Measurements from ENCODE around the gene BCS1L.

The BCS1L gene

DNA sequence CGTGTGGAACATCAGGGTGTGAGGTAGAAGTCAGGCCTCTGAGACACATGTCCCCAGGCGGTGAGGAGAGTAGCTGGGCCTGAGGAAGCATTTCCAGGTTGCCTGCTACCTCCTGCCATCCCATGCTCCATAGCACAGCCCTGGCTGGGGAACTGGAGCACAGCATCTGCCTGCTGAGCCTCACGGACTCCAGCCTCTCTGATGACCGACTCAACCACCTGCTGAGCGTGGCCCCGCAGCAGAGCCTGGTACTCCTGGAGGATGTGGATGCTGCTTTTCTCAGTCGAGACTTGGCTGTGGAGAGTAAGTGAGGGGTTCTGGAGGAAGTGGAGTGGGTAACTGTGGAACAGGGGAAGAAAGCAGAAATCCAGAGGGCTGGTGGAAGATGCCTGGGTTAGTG is 2.9 kb downstream of the BCS1L start:
- DNase-seq: no peak

DNA sequence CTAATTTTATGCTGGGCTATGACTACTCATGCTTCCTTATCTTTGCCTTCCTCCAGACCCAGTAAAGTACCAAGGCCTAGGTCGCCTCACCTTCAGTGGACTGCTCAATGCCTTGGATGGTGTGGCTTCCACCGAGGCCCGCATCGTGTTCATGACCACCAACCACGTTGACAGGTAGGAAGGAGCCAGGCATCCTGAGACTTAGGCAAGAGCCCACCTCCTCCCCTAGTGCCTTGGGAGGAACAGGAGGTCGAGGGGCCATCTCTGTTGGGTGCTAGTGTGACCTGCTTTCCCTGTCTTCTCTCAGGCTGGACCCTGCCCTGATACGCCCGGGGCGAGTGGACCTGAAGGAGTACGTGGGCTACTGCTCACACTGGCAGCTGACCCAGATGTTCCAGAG is 3.3 kb downstream of the BCS1L start:
- DNase-seq: no peak

DNA sequence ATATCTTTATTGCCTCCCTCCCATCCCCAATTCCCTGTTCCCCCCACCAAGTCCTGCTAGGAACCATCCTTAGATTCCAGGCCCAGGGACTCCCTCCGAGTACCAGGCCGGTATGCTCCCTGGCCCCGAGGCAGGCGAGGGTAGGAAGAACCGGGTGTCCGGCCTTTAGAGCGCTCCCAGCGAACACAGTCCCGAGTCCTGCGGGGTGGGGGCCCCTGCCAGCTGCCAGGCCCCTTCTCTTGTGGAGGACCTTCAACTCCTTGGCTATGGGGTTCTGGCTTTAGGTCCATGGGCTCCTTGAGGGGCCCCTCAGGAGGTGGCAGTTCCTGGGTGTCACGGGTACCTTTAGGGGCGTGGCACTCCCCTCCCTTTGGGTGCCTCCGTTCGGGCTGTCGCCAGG is 4.4 kb downstream of the BCS1L start:
- no peak for DNase-seq

DNA sequence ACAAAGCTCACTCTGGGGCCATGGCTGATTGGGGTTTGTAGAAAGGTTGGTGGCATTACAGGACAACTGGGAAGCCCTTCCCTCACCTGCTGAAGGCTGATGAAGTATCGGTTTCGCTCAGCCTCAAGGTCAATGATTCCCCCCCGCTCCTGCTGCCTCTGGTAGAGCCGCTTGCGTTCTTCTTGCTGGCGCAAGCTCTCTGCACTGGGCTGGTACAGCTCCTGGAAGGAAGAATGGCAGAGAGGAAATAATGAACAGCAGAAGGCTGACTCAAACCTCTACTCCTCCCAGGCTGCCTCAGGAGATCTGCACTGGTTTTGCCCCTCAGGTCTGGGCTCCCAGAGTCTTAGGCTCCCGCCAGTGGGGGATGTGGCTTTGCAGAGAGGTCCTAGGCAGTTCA is 5.2 kb downstream of the BCS1L start:
- no peak for DNase-seq

DNA sequence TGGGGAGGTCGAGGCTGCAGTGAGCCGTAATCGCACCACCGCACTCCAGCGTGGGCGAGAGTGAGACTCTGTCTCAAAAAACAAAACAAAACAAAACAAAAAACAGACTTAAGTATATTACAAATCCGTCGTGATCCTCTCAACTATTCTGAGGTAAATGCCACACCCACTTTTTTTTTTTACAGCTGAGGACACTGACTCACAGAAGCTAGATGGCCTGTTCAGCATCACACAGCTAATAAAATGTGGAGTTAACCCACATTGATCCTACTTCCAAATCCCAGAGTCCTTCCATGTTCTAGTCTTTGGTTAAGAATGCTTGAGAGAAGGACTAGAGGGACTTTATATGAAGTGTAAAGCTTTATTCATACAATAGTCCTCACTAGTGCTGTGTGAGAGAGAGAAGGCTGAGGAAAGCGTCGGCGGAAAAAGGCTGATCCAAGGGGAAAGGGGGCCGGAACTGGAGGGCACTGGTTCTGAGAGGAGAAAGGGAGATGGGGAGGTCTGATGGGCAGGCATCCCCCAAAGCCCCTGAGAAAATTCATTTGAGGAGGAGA is 11.7 kb downstream of the BCS1L start:
- DNase-seq: no peak

DNA sequence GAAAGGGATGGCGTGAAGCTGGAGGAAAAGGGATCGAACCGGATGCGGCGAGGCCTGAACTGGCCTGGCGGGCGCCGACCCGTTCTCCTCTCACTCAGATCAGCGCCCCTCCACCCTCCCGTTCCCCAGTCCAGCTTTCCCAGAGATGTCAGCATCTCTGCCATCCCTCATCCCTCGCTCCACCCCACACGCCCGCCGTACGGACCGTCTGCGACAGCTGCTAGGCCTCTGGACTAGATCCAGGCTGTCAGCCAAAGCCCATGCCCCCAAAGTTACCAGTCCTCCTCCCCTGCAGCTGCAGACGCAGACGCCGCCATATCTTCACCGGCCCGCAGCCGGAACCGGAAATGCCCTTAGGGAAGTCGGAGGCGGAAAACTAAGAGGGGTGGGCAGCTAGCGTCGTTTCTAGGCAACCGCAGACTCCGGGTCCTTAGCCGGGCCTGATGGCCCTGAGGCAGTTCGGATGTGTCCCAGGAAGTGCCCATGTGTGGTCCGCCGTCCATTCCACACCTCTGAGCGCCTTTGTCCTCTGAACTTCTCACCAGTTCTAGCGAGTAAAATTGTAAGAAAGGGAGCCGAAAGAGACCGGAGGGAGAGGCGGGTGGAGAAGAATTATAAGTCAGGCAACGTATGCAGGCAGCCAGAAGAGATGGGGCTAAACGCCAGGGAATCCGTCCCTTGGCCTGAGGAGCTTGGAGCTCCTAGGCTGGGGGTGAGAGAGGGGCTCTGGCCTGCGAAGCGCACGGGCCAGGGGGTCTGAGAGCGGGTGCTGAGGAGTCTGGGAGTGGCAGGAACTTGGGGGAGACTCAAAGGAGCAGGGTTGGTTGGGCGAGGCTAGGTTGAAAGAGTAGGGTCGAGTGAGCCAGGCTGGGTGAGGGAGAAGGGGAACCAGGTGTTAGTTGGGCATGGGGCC is 12.4 kb downstream of the BCS1L start, which contains the start of the genes RNF25 and STK36:
Gene RNF25, minus strand, starts transcription at position 349 of the 913 bp plus-strand sequence. Its CDS starts 32 bp downstream, at position 317.
Gene STK36, plus strand, starts transcription at position 433 of the 913 bp plus-strand sequence. CDS start 744 bp downstream, outside the sequence.
- peak; percentile 81 for DNase-seq

DNA sequence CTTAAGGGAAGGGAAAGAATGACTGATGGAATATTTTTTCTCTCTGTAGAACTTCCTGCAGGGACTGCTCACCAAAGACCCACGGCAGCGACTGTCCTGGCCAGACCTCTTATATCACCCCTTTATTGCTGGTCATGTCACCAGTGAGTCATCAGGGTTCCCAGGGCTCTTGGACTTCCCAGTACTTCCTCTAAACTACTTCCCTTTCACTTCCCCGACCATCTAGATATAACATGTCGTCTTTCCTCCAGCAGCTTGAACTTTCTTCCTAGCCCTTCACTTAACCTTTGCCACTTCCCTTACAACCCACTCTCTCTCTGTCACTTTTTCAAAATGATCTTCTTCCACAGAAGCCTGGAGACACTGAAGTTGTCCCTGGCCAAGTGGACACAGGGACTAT is 19.6 kb downstream of the BCS1L start:
- no peak for DNase-seq

DNA sequence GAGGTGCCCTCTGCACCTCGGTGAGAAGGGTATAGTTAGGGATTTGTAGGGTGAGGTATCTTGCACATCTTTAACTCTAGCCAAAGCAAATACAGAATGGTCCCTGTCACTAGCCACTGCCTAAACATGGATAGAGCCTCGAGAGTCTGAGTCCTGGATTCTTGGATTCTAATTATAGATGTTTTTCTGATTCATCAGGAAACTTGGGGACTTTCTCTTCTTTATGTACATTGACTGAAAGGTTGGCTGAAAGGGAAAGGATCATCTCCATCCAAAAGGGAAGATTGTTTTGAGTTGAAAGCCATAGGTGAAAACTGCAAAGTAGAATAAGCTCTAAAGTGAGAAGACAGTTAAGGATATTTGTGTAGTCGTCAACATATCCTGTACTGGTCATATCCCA is 20.6 kb downstream of the BCS1L start:
- DNase-seq: no peak

DNA sequence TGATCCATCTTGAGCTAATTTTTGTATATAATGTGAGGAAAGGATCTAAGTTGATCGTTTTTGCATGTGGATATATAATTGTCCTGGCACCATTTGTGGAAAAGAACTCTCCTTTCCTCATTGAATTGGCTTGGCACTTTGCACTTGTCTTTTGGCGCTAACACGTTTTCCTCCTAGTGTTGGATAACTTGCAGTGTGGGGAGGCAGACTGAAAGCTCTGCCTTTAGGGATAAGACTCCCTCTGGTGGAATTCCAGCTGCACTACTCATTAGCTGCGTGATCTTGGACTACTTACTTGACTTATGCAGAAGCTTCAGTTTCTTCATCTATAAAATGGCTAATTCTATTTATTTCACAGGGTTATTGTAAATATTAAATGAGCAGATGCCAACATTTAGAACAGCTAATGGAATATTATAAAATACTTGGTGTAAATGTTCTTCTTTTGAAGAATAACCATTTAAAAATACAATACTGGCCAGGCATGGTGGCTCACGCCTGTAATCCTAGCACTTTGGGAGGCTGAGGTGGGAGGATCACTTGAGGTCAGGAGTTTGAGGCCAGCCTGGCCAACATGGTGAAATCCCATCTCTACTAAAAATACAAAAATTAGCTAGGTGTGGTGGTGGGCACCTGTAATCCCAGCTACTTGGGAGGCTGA is 28.0 kb downstream of the BCS1L start:
- DNase-seq: peak; percentile 43

DNA sequence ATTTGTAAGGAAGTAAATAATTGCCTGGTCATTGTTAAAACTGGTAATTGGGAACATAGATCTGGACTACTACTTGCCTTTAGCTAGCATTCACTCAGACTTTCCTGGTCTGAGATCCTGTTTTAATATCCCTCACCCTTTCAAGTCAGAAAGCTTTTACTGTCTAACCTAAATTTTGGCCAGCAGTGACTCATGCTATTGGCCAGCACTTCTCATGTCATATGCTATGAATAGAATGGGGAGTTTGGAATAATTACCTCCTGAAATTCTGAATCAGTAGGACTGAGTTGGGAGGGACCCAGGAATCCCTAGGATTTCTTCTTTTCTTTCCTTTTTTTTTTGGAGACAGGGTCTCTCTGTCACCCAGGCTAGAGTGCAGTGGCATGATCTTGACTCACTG is 31.8 kb downstream of the BCS1L start:
- DNase-seq: no peak

DNA sequence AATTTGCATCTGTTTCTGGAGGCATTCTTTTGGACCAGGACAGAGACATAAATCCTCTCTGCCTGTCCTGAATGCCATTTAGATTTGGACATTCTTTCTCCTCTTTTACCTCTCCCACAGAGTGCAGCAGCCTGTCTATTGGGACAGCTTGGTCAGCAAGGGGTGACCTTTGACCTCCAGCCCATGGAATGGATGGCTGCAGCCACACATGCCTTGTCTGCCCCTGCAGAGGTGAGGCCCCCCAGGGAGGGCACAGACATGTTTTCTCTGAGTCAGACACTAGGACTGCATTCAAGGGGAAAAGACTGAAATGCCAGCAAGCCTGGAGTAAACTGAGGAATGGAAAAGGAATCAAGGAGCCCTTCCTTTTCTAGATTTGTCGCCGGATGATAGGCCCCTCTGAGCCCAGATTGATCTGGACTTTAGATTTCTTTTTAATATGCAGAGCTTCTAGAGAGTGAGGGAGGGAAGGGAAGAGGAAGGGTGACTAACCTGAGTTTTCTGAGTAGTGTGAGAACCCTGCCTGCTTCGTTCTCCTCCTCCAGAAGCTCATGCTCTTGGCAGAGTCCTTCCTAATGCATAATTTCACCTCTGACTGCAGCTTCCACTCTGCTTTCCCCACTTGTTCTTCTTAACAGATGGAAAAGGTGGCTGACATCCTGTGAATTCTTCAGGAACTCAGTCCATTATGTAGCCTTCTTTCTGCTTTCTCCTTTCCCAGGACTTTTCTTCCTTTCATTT is 35.1 kb downstream of the BCS1L start:
- no peak for DNase-seq

DNA sequence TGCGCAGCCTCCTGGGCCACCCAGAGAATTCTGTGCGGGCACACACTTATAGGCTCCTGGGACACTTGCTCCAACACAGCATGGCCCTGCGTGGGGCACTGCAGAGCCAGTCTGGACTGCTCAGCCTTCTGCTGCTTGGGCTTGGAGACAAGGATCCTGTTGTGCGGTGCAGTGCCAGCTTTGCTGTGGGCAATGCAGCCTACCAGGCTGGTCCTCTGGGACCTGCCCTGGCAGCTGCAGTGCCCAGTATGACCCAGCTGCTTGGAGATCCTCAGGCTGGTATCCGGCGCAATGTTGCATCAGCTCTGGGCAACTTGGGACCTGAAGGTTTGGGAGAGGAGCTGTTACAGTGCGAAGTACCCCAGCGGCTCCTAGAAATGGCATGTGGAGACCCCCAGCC is 39.4 kb downstream of the BCS1L start:
- no peak for DNase-seq

DNA sequence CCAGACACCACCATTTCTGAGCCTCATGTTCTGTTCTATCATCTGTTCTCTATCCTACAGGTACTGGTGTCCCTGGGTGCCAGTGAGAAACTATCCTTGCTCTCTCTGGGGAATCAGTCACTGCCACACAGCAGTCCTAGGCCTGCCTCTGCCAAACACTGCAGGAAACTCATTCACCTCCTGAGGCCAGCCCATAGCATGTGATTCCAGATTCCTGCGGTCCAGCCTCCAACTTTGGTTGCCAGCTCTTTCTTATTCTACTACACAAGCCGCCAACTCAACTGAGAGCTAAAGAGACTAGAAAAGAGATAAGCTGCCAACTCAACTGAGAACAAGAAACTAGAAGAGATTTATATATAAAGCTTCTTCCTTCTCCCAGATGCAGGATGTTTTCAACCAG is 42.3 kb downstream of the BCS1L start:
- no peak for DNase-seq

DNA sequence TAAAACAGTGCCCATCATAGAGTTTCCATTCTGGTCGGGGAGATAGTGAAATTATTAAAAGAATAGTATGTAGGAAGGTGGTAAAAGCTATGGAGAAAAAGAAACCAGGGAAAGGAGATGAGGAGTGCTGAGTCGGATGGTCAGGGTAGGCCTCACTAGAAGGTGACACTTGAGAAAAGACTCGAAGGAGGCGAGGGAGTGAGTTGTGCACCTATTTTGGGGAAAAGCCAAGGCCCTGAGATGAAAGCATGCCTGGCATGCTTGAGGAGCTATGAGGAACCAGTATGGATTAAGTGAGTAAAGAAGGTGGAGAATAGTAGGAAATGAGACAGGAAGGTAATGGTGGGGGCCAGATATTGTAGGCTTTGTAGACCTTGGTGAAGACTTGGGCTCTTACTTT is 43.9 kb downstream of the BCS1L start:
- no peak for DNase-seq

DNA sequence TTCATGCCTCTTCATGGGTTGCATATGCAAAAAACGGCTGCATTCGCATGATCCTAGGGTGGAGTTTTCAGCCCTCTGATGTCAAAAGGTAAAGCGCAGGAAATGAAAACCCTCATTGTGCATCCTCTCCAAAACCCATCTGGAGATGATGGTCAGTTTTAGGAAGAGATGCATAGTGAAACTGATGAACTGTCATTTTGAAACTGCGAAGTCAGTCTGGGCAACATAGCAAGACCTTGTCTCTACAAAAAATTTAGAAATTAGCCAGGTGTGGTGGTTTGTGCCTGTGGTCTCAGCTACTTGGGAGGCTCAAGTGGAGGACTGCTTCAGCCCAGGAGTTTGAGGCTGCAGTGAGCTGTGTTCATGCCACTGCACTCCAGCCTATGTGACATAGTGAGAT is 48.6 kb downstream of the BCS1L start:
- no peak for DNase-seq

DNA sequence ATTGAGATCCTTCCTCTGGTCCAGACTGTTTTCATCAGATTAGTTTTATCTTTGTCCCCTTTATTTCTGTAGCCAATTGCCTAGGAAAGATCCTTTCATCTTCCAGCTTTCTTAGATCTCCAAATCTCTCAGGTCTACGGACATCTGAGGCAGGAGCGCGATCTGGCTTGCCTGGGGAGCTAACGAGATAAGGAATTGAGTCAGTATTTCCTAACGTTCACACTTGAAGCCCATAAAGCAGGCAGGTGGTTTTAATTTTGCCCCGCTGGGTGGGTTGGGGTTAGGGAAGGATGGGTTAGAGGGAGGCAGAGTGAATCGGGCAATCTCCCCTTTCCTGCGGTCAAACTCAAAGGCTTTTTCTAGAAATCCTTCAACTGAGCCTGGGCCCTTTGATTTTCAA is 50.4 kb downstream of the BCS1L start:
- no peak for DNase-seq

DNA sequence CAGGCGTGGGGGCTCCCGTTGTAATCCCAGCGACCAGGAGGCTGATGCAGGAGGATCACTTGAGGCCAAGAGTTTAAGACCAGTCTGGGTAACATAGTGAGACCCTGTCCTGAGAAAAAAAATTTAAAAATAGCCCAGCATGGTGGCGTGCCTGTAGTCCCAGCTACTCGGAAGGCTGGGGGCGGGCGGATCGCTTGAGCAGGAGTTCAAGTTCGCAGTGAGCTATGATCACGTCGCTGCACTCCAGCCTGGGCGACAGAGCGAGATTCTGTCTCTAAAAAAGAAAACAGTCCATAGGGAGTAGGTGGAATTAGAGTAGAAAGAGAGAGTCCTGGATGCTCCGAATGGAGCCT is 50.8 kb downstream of the BCS1L start:
- DNase-seq: no peak

DNA sequence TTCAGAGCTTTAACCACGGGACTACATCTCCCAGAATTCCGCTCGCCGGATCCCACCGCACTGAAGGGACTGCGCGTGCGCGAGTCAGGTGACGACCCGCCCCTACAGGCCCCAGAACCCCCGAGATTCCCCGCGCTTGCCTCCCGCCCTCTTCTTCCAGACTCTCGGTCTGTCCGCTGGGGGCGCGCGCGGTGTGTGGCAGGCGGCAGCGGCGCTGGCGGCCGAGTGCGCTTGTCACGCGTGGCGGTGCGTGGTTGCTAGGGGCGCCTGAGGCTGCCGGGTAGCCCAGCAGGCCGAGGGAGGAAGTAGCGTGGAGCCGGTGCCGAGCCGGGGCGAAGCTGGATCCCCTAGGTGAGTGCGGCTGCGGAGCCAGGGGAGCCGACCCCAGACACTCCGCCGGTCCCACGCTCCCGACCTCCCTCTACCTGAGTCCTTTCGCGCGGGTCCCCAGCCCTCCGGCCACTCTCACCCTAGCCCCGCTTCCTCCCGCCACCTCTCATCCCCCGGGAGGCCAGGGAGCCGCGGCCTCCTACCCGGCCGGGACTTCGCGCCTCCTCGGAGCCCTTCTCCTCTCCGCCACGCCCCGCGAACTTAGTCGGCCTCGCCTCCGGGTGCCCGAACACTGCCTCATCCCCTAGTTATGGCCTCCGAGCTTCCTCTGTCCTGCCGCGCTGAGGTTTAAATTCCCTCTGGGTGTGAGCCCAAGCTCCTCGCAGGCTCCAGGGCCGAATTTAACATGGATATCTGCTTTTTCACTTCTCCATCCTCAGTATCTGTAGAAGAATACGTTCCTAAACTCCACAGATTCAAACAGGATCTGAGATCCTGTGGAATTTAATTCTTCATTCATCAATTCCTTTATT is 51.4 kb downstream of the BCS1L start, which contains the start of gene TTLL4:
Gene TTLL4, plus strand, starts transcription at position 149 of the 863 bp plus-strand sequence. CDS start 26,842 bp downstream, outside the sequence.
- DNase-seq: peak; percentile 97

DNA sequence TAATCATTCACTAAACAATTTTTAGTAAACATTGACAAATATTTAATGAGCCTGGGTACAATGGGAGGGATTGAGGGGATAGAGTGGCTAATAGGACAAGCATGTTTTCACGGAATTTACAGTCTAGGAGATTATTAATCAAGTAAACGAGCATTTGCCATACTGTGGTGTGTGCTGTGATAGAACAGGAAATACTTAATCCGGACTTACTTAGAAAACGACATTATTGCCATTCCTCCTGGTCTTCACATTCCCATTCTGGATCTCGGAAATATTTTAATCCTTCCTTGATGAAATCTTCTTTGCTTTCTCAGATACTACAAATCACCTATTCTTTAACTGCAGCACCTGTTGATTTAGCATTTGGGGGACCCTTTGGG is 52.1 kb downstream of the BCS1L start:
- no peak for DNase-seq

Data from CD4-positive, alpha-beta T cell treated with Interleukin-4 for 4 hours (primary cell).